A549 (cell line): ENCODE data around the gene SCAF8. TPM values are rescaled to one million over a fixed set of nuclear protein-coding genes. Genes with fewer than 3 reads are reported as not detected.

Experiments
- ATAC-seq, 2 experiments: fragments of 200-7000 bp in 1 of 2; fragments of >200 bp in 1 of 2; cut with Nextera tagmentation in 1 of 2; cut with Tn5 transposase in 1 of 2; 3 replicates each; pipeline versions ENCODE4 v1.8.0 to v1.9.1; 2018 to 2020; ENCODE audit warnings: mild to moderate bottlenecking in 1 of 2, moderate library complexity in 1 of 2
- CTCF ChIA-PET: fragments of 300-600 bp; sonication (Branson Sonifier 250); formaldehyde crosslinking; extraction: SDS; loops from one replicate; lab custom pipeline; 2021; ENCODE audit warnings: antibody characterized with exemption, inconsistent platforms; lab: Yijun Ruan, JAX
- POLR2A ChIA-PET: fragments of 350-600 bp; formaldehyde crosslinking; extraction: SDS; loops from one replicate; lab custom pipeline; 2021; ENCODE audit warnings: antibody characterized with exemption, inconsistent platforms; lab: Yijun Ruan, JAX
- DNase-seq, 2 experiments: peaks; one replicate each; pipeline versions ENCODE4 v3.0.0 to v3.0.0-alpha.2; 2011 to 2016; ENCODE audit warnings: low read depth in 1 of 2, low spot score in 1 of 2
- FAIRE-seq: peaks from 2 replicates; lab custom pipeline; 2011; peaks lifted over from hg19 to GRCh38; lab: Jason Lieb, UNC
- H3K27ac ChIP-seq, 2 experiments: fragments of >200 bp; sonication (Bioruptor Twin); formaldehyde crosslinking; 3 replicates each; pipeline ENCODE4 v1.5.1; 2016 to 2017
- H3K4me1 ChIP-seq: fragments of >200 bp; sonication (Bioruptor Twin); formaldehyde crosslinking; 3 replicates; pipeline ENCODE4 v1.6.1; 2016
- H3K4me2 ChIP-seq: fragments of >200 bp; sonication (Bioruptor Twin); formaldehyde crosslinking; 3 replicates; pipeline ENCODE4 v1.6.1; 2016
- H3K4me3 ChIP-seq: fragments of >200 bp; sonication (Bioruptor Twin); formaldehyde crosslinking; 3 replicates; pipeline ENCODE4 v1.5.1; 2016
- H3K9me3 ChIP-seq: fragments of >200 bp; sonication (Bioruptor Twin); formaldehyde crosslinking; 3 replicates; pipeline ENCODE4 v1.6.1; 2016
- CBX2 ChIP-seq: fragments of 200-600 bp; sonication (generic); IDR thresholded peaks from 2 replicates; pipeline ENCODE4 v1.6.1; 2016; ENCODE audit warnings: low read depth, mild to moderate bottlenecking, borderline replicate concordance
- CHD2 ChIP-seq: fragments of 150-350 bp; IDR thresholded peaks from 2 replicates; pipeline ENCODE4 v1.6.1; 2014; ENCODE audit warnings: low read length; ENCODE audit not compliant: partially characterized antibody
- CHD4 ChIP-seq: fragments of 200-600 bp; sonication (generic); IDR thresholded peaks from 2 replicates; pipeline ENCODE4 v1.6.1; 2016; ENCODE audit warnings: antibody characterized with exemption, mild to moderate bottlenecking, borderline replicate concordance
- EHF ChIP-seq: fragments of 250-450 bp; sonication (Bioruptor Pico); IDR thresholded peaks from 2 replicates; pipeline ENCODE4 v1.5.0; 2020; ENCODE audit warnings: mild to moderate bottlenecking
- EP300 ChIP-seq, 2 experiments: fragments of >200 bp; sonication (Bioruptor Twin); formaldehyde crosslinking; IDR thresholded peaks; 2 replicates in 1 of 2; 3 replicates in 1 of 2; pipeline ENCODE4 v1.6.1; 2016 to 2017
- ESRRA ChIP-seq: fragments of 150-350 bp; IDR thresholded peaks from 2 replicates; pipeline ENCODE4 v1.6.1; 2014; ENCODE audit warnings: mild to moderate bottlenecking, low read length, borderline replicate concordance
- FOSL2 ChIP-seq, 2 experiments: fragments of 450-650 bp in 1 of 2; fragments of >200 bp in 1 of 2; sonication (Bioruptor Twin) in 1 of 2; formaldehyde crosslinking; IDR thresholded peaks; 2 replicates each; pipeline versions ENCODE4 v1.5.0 to v1.6.1; 2016 to 2020; ENCODE audit warnings: mild to moderate bottlenecking in 1 of 2, moderate library complexity in 1 of 2
- FOXS1 ChIP-seq: fragments of 250-450 bp; sonication (Bioruptor Pico); IDR thresholded peaks from 2 replicates; pipeline ENCODE4 v1.5.0; 2020; ENCODE audit warnings: mild to moderate bottlenecking, moderate library complexity
- HES2 ChIP-seq: fragments of >200 bp; sonication (Bioruptor Twin); formaldehyde crosslinking; IDR thresholded peaks from 2 replicates; pipeline ENCODE4 v1.6.1; 2016
- HOXA7 ChIP-seq: fragments of 250-450 bp; sonication (Bioruptor Pico); IDR thresholded peaks from 2 replicates; pipeline ENCODE4 v1.5.0; 2020; ENCODE audit warnings: mild to moderate bottlenecking, moderate library complexity
- KDM1A ChIP-seq: fragments of 200-600 bp; sonication (generic); IDR thresholded peaks from 2 replicates; pipeline ENCODE4 v1.6.1; 2016; ENCODE audit warnings: low read depth, mild to moderate bottlenecking
- KDM5A ChIP-seq: fragments of 200-600 bp; sonication (generic); IDR thresholded peaks from 2 replicates; pipeline ENCODE4 v1.6.1; 2016; ENCODE audit warnings: antibody characterized with exemption, mild to moderate bottlenecking
- MAFK ChIP-seq: fragments of 450-650 bp; IDR thresholded peaks from 2 replicates; pipeline ENCODE4 v1.6.1; 2014; ENCODE audit not compliant: partially characterized antibody
- MYC ChIP-seq: IDR thresholded peaks from 2 replicates; pipeline ENCODE4 v1.6.1; 2012; ENCODE audit warnings: mild to moderate bottlenecking, inconsistent platforms, low read length, improper control_type of control experiment, borderline replicate concordance
- NFE2L2 ChIP-seq: fragments of 150-350 bp; conservative IDR thresholded peaks from 2 replicates; pipeline ENCODE4 v1.6.1; 2014; ENCODE audit warnings: low read length
- NPAS2 ChIP-seq: fragments of 250-450 bp; sonication (Bioruptor Pico); IDR thresholded peaks from 2 replicates; pipeline ENCODE4 v1.8.0; 2022; ENCODE audit warnings: mild to moderate bottlenecking, moderate library complexity, borderline replicate concordance
- POLR2AphosphoS2 ChIP-seq: conservative IDR thresholded peaks from 2 replicates; pipeline ENCODE4 v1.6.1; 2012; ENCODE audit warnings: low read length, improper control_type of control experiment, inconsistent platforms
- RARB ChIP-seq: fragments of 250-450 bp; sonication (Bioruptor Pico); IDR thresholded peaks from 2 replicates; pipeline ENCODE4 v1.8.0; 2021; ENCODE audit warnings: mild to moderate bottlenecking, moderate library complexity
- SREBF2 ChIP-seq: fragments of 450-650 bp; IDR thresholded peaks from 2 replicates; pipeline ENCODE4 v1.6.1; 2014; ENCODE audit warnings: mild to moderate bottlenecking, moderate library complexity
- USF2 ChIP-seq: fragments of 450-650 bp; IDR thresholded peaks from 2 replicates; pipeline ENCODE4 v1.6.1; 2014; ENCODE audit warnings: antibody characterized with exemption
- ZC3H11A ChIP-seq: fragments of 450-650 bp; IDR thresholded peaks from 2 replicates; pipeline ENCODE4 v1.6.1; 2014; ENCODE audit warnings: antibody characterized with exemption, mild to moderate bottlenecking
- ZFP36 ChIP-seq: fragments of 450-650 bp; IDR thresholded peaks from 2 replicates; pipeline ENCODE4 v1.6.1; 2014; ENCODE audit warnings: borderline replicate concordance; ENCODE audit not compliant: partially characterized antibody
- ZNF302 ChIP-seq: fragments of 250-450 bp; sonication (Bioruptor Pico); IDR thresholded peaks from 2 replicates; pipeline ENCODE4 v1.9.0; 2021; ENCODE audit warnings: inconsistent platforms, mild to moderate bottlenecking, moderate library complexity
- WGBS: methylation state at CpG from one replicate; pipeline ENCODE4 v1.1.6; 2017; ENCODE audit errors: missing lambda C conversion rate; 5-methylcytosine and 5-hydroxymethylcytosine counted together
- polyA plus RNA-seq, 4 experiments: library from polyadenylated mRNA; depleted of rRNA in 3 of 4; stranded (reverse); fragments of >200 nt; fragmentation: RNase III in 1 of 4; extraction: RNeasy Plus Mini Kit Qiagen cat#74134 plus additional on column Dnase treatment in 1 of 4; gene quantifications; 2 replicates in 3 of 4; 3 replicates in 1 of 4; pipeline ENCODE4 v1.2.3, GENCODE V29; 2011 to 2017
- TF ChIP-seq, protein P1 (sequence below): fragments of 250-450 bp; sonication (Bioruptor Pico); IDR thresholded peaks from 2 replicates; pipeline ENCODE4 v1.5.0; 2021; ENCODE audit warnings: mild to moderate bottlenecking, moderate library complexity, borderline replicate concordance
- TF ChIP-seq, protein P2 (sequence below): fragments of 200-600 bp; sonication (generic); IDR thresholded peaks from 2 replicates; pipeline ENCODE4 v1.6.1; 2016; ENCODE audit warnings: antibody characterized with exemption, mild to moderate bottlenecking, moderate library complexity
- TF ChIP-seq, protein P3 (sequence below): fragments of 250-450 bp; sonication (Bioruptor Pico); IDR thresholded peaks from 2 replicates; pipeline ENCODE4 v1.5.0; 2020; ENCODE audit warnings: low read depth, mild to moderate bottlenecking, moderate library complexity

The SCAF8 gene
- polyA plus RNA-seq, 2 of the 4 experiments (the other 2 are of a cell fraction), result 13.4 to 27.3 TPM

DNA sequence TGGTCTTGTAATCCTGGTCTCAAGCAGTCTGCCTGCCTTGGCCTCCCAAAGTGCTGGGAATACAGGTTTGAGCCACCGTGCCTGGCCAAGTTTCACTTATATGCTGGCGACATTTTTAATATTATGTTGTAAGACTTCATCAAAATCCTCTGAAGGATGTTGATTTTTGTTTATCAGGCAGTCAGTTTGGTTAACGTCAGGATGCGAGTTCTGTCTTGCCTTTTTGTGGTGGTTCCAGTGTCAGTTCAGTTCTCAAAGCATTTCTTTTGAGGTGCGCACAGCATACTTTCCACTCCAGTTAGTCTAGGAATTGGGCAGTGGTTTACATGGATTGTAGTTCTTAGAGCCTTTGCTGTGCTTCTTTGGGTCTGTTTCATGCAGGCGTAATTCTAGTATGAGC, 24.9 kb downstream of the SCAF8 start:
- ATAC-seq (no peak), DNase-seq (no peak), FAIRE-seq (no peak)
- no peaks in the 10 kb centered on the region for H3K9me3 ChIP-seq
- H3K27ac ChIP-seq, result no peak overlapping the region
- ChIA-PET CTCF (interaction anchor here (2.3 kb wide), 1 partner anchor 82 kb away, joined by 6 read pairs; no protein-coding TSS in a partner anchor), POLR2A (no interaction called here)
- no peak overlapping the region for H3K4me2 ChIP-seq
- no peak overlapping the region for H3K4me3 ChIP-seq
- H3K4me1 ChIP-seq, result peaks cover 12% of the 10 kb centered on the region
- TF ChIP-seq POLR2AphosphoS2 (no peak), HOXA7 (CRISPR knock-in tag) (no peak), ZFP36 (no peak), NPAS2 (CRISPR knock-in tag) (no peak), ZNF302 (CRISPR knock-in tag) (no peak), FOSL2 (IDR thresholded peaks at IDR 0.05) (no peak), FOSL2 (CRISPR knock-in tag; IDR thresholded peaks at IDR 0.05) (no peak), EP300 (IDR thresholded peaks at IDR 0.05) (no peak), MAFK (no peak), RARB (CRISPR knock-in tag) (no peak), EHF (CRISPR knock-in tag) (no peak), KDM5A (no peak), KDM1A (no peak), CHD2 (no peak)
- TF ChIP-seq, protein P1, sequence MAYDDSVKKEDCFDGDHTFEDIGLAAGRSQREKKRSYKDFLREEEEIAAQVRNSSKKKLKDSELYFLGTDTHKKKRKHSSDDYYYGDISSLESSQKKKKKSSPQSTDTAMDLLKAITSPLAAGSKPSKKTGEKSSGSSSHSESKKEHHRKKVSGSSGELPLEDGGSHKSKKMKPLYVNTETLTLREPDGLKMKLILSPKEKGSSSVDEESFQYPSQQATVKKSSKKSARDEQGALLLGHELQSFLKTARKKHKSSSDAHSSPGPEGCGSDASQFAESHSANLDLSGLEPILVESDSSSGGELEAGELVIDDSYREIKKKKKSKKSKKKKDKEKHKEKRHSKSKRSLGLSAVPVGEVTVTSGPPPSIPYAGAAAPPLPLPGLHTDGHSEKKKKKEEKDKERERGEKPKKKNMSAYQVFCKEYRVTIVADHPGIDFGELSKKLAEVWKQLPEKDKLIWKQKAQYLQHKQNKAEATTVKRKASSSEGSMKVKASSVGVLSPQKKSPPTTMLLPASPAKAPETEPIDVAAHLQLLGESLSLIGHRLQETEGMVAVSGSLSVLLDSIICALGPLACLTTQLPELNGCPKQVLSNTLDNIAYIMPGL, result no peak
- TF ChIP-seq, protein P2, sequence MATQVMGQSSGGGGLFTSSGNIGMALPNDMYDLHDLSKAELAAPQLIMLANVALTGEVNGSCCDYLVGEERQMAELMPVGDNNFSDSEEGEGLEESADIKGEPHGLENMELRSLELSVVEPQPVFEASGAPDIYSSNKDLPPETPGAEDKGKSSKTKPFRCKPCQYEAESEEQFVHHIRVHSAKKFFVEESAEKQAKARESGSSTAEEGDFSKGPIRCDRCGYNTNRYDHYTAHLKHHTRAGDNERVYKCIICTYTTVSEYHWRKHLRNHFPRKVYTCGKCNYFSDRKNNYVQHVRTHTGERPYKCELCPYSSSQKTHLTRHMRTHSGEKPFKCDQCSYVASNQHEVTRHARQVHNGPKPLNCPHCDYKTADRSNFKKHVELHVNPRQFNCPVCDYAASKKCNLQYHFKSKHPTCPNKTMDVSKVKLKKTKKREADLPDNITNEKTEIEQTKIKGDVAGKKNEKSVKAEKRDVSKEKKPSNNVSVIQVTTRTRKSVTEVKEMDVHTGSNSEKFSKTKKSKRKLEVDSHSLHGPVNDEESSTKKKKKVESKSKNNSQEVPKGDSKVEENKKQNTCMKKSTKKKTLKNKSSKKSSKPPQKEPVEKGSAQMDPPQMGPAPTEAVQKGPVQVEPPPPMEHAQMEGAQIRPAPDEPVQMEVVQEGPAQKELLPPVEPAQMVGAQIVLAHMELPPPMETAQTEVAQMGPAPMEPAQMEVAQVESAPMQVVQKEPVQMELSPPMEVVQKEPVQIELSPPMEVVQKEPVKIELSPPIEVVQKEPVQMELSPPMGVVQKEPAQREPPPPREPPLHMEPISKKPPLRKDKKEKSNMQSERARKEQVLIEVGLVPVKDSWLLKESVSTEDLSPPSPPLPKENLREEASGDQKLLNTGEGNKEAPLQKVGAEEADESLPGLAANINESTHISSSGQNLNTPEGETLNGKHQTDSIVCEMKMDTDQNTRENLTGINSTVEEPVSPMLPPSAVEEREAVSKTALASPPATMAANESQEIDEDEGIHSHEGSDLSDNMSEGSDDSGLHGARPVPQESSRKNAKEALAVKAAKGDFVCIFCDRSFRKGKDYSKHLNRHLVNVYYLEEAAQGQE, result no peak
- 87% methylated on average over 6 of the region's 6 CpGs for WGBS

GRCh38 chr6:154763650-154764049, 30.4 kb downstream of the SCAF8 start:
- TF ChIP-seq KDM1A (no peak), ZC3H11A (no peak)
- POLR2A ChIA-PET, result no interaction called here
- H3K4me1 ChIP-seq, result peaks cover 14% of the 10 kb centered on the region; the same call in 2 of the 3 replicates
- no peak overlapping the region for H3K4me2 ChIP-seq
- H3K4me3 ChIP-seq, result no peak overlapping the region
- 100% methylated on average over 1 of the region's 1 CpG for WGBS
- DNase-seq, result no peak
- ATAC-seq, result no peak
- H3K27ac ChIP-seq, result no peak overlapping the region
- FAIRE-seq, result no peak
- CTCF ChIA-PET, result no interaction called here
- no peaks in the 10 kb centered on the region for H3K9me3 ChIP-seq

DNA sequence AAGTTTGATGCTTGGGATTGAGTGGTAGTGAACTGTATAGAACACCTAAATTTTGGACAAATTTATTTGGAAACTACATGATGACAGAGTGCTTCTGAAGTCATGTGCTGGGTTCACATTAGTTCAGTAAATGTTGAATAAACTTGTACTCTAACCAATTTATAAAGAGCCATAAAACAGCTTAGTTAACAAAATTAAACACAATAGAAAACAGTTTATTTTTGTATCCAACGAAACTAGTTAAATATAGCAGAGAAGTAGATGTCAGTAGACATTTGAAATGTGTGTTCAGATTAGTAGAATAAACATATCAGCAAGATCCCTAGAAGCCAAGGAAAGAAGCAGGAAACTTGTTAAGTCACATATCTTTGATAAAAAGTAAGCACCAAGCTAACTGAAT, 32.1 kb downstream of the SCAF8 start:
- ATAC-seq (no peak), DNase-seq (no peak), FAIRE-seq (no peak)
- ChIA-PET CTCF (interaction anchor here (0.7 to 1.2 kb wide), 3 partner anchors 9 to 89 kb away, joined by 3 to 4 read pairs (median 3); no protein-coding TSS in a partner anchor), POLR2A (no interaction called here)
- 68% methylated on average over 1 of the region's 1 CpG for WGBS
- no peak overlapping the region for H3K4me2 ChIP-seq
- H3K4me3 ChIP-seq, result no peak overlapping the region
- no peak overlapping the region for H3K27ac ChIP-seq
- H3K9me3 ChIP-seq, result no peaks in the 10 kb centered on the region
- peaks cover 14% of the 10 kb centered on the region; the same call in 2 of the 3 replicates for H3K4me1 ChIP-seq
- TF ChIP-seq USF2 (no peak), ESRRA (no peak), NPAS2 (CRISPR knock-in tag) (no peak), CBX2 (no peak), FOXS1 (CRISPR knock-in tag) (no peak), SREBF2 (no peak), HES2 (no peak), NFE2L2 (no peak), KDM5A (no peak), EP300 (IDR thresholded peaks at IDR 0.05) (no peak), CHD2 (no peak), CHD4 (no peak), MYC (no peak)
- TF ChIP-seq, protein P3, sequence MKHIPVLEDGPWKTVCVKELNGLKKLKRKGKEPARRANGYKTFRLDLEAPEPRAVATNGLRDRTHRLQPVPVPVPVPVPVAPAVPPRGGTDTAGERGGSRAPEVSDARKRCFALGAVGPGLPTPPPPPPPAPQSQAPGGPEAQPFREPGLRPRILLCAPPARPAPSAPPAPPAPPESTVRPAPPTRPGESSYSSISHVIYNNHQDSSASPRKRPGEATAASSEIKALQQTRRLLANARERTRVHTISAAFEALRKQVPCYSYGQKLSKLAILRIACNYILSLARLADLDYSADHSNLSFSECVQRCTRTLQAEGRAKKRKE (CRISPR knock-in tag), result no peak
